H1 (cell line): ENCODE data around the gene RAB3IL1. TPM values are rescaled to one million over a fixed set of nuclear protein-coding genes. Genes with fewer than 3 reads are reported as not detected.

Experiments used
- CTCF ChIA-PET: fragments of 300-600 bp; sonication (Branson Sonifier 250); formaldehyde crosslinking; loops from one replicate; lab custom pipeline; 2021; ENCODE audit not compliant: partially characterized antibody; lab: Charles Lee
- POLR2A ChIA-PET: fragments of 300-600 bp; sonication (Branson Sonifier 250); formaldehyde crosslinking; loops from one replicate; lab custom pipeline; 2021; ENCODE audit warnings: inconsistent platforms; ENCODE audit not compliant: partially characterized antibody; lab: Charles Lee
- DNase-seq, 2 experiments: peaks; one replicate each; pipeline versions ENCODE4 v3.0.0 to v3.0.0-alpha.2; 2010 to 2022; ENCODE audit warnings: low spot score in 2 of 2, low read depth in 1 of 2, mixed read lengths in 1 of 2
- FAIRE-seq: peaks from 2 replicates; lab custom pipeline; 2011; peaks lifted over from hg19 to GRCh38; lab: Jason Lieb, UNC
- H2AFZ ChIP-seq: 2 replicates; pipeline ENCODE4 v1.8.1; 2012; ENCODE audit warnings: low read length, inconsistent platforms
- H2AK5ac ChIP-seq: 2 replicates; pipeline ENCODE4 v1.6.1; 2013; ENCODE audit warnings: low read depth, low read length
- H2BK120ac ChIP-seq: replicated peaks from 2 replicates; pipeline ENCODE3; 2013; ENCODE audit warnings: low read depth, low read length, inconsistent platforms
- H2BK12ac ChIP-seq: 2 replicates; pipeline ENCODE4 v1.6.1; 2013; ENCODE audit warnings: low read depth, low read length
- H2BK15ac ChIP-seq: 2 replicates; pipeline ENCODE4 v1.6.1; 2013; ENCODE audit warnings: low read length
- H2BK20ac ChIP-seq: 2 replicates; pipeline ENCODE4 v1.6.1; 2013; ENCODE audit warnings: low read length
- H2BK5ac ChIP-seq: 2 replicates; pipeline ENCODE4 v1.6.1; 2013; ENCODE audit warnings: low read depth, low read length
- H3K14ac ChIP-seq: 2 replicates; pipeline ENCODE4 v1.6.1; 2013; ENCODE audit warnings: inconsistent platforms; ENCODE audit not compliant: insufficient read length
- H3K18ac ChIP-seq: 2 replicates; pipeline ENCODE4 v1.6.1; 2013; ENCODE audit warnings: low read length; ENCODE audit errors: extremely low read depth
- H3K23ac ChIP-seq: 2 replicates; pipeline ENCODE4 v1.6.1; 2013; ENCODE audit warnings: inconsistent platforms; ENCODE audit not compliant: insufficient read length
- H3K23me2 ChIP-seq: 2 replicates; pipeline ENCODE4 v1.6.1; 2013; ENCODE audit warnings: low read depth, low read length
- H3K27ac ChIP-seq: 2 replicates; pipeline ENCODE4 v1.6.1; 2011; ENCODE audit warnings: low read depth, low read length, inconsistent platforms
- H3K27me3 ChIP-seq, 4 experiments: replicated peaks in 1 of 4; 1 replicate in 1 of 4; 2 replicates in 3 of 4; pipeline versions ENCODE4 v1.6.1 to v1.8.1; 2011 to 2013; ENCODE audit warnings: low read length in 3 of 4, mild to moderate bottlenecking in 3 of 4, inconsistent platforms in 2 of 4, mixed read lengths in 2 of 4, moderate library complexity in 1 of 4; ENCODE audit not compliant: control insufficient read depth in 3 of 4, insufficient read depth in 3 of 4; ENCODE audit errors: extremely low read depth in 1 of 4
- H3K36me3 ChIP-seq, 4 experiments: 2 replicates each; pipeline versions ENCODE4 v1.6.1 to v1.8.1; 2011 to 2013; ENCODE audit warnings: mild to moderate bottlenecking in 4 of 4, low read length in 3 of 4, moderate library complexity in 2 of 4, control low read depth in 1 of 4, inconsistent platforms in 1 of 4; ENCODE audit not compliant: insufficient read depth in 4 of 4, control insufficient read depth in 2 of 4
- H3K4ac ChIP-seq: replicated peaks from 2 replicates; pipeline ENCODE3; 2013; ENCODE audit warnings: low read length, low read depth, mixed read lengths, inconsistent platforms; ENCODE audit not compliant: insufficient read length
- H3K4me1 ChIP-seq, 4 experiments: replicated peaks in 1 of 4; 1 replicate in 1 of 4; 2 replicates in 3 of 4; pipeline versions ENCODE4 v1.6.1 to v1.8.1; 2011 to 2013; ENCODE audit warnings: low read length in 3 of 4, inconsistent platforms in 2 of 4, mixed read lengths in 1 of 4; ENCODE audit not compliant: insufficient read depth in 4 of 4, control insufficient read depth in 3 of 4
- H3K4me2 ChIP-seq, 2 experiments: 2 replicates each; pipeline versions ENCODE4 v1.6.1 to v1.8.1; 2011 to 2013; ENCODE audit warnings: low read depth in 2 of 2, low read length in 2 of 2, control low read depth in 1 of 2, inconsistent platforms in 1 of 2, mild to moderate bottlenecking in 1 of 2; ENCODE audit not compliant: insufficient read depth in 1 of 2
- H3K4me3 ChIP-seq, 4 experiments: fragments of 200-600, 300-600 bp in 1 of 4; sonication (generic), shearing (Covaris generic), sonication (Bioruptor Twin) in 1 of 4; 2 replicates each; pipeline versions ENCODE4 v1.5.1 to v1.8.1; 2011 to 2016; ENCODE audit warnings: low read length in 4 of 4, low read depth in 3 of 4, control low read depth in 2 of 4, inconsistent platforms in 2 of 4, mild to moderate bottlenecking in 2 of 4, mixed read lengths in 1 of 4, moderate library complexity in 1 of 4; ENCODE audit not compliant: insufficient read depth in 2 of 4; ENCODE audit errors: extremely low read depth in 1 of 4
- H3K56ac ChIP-seq: replicated peaks from 2 replicates; pipeline ENCODE3; 2013; ENCODE audit warnings: low read depth, mild to moderate bottlenecking, mixed read lengths, low read length, inconsistent platforms; ENCODE audit not compliant: insufficient read length
- H3K79me1 ChIP-seq: 2 replicates; pipeline ENCODE4 v1.6.1; 2013; ENCODE audit warnings: low read depth, low read length, control low read depth
- H3K79me2 ChIP-seq, 2 experiments: 2 replicates each; pipeline versions ENCODE4 v1.6.1 to v1.8.1; 2012 to 2013; ENCODE audit warnings: low read length in 2 of 2, mild to moderate bottlenecking in 2 of 2, inconsistent platforms in 1 of 2; ENCODE audit not compliant: insufficient read depth in 2 of 2, control insufficient read depth in 1 of 2
- H3K9ac ChIP-seq, 4 experiments: replicated peaks in 1 of 4; 1 replicate in 1 of 4; 2 replicates in 3 of 4; pipeline versions ENCODE4 v1.6.1 to v1.8.1; 2011 to 2013; ENCODE audit warnings: low read depth in 3 of 4, low read length in 3 of 4, control low read depth in 2 of 4, mild to moderate bottlenecking in 2 of 4, moderate library complexity in 2 of 4, inconsistent platforms in 1 of 4; ENCODE audit errors: extremely low read depth in 1 of 4
- H3K9me3 ChIP-seq, 2 experiments: 2 replicates each; pipeline versions ENCODE4 v1.6.1 to v1.8.1; 2012 to 2013; ENCODE audit warnings: mild to moderate bottlenecking in 2 of 2, moderate library complexity in 2 of 2, control low read depth in 1 of 2, inconsistent platforms in 1 of 2, low read depth in 1 of 2, low read length in 1 of 2, mixed read lengths in 1 of 2; ENCODE audit not compliant: insufficient read depth in 2 of 2
- H4K20me1 ChIP-seq, 2 experiments: replicated peaks in 1 of 2; 2 replicates each; pipeline versions ENCODE3 to v1.8.1; 2011 to 2013; ENCODE audit warnings: inconsistent platforms in 2 of 2, low read length in 2 of 2, mild to moderate bottlenecking in 1 of 2; ENCODE audit not compliant: insufficient read depth in 2 of 2, control insufficient read depth in 1 of 2
- H4K5ac ChIP-seq: 2 replicates; pipeline ENCODE4 v1.6.1; 2013; ENCODE audit warnings: low read length, low read depth, mixed read lengths, inconsistent platforms; ENCODE audit not compliant: insufficient read length
- H4K8ac ChIP-seq: 2 replicates; pipeline ENCODE4 v1.8.0; 2013; ENCODE audit warnings: mild to moderate bottlenecking, moderate library complexity, low read length, inconsistent platforms; ENCODE audit not compliant: insufficient read depth; ENCODE audit errors: extremely low read depth
- H4K91ac ChIP-seq: replicated peaks from 2 replicates; pipeline ENCODE3; 2013; ENCODE audit warnings: low read length, mixed read lengths, inconsistent platforms; ENCODE audit not compliant: insufficient read length
- CBX8 ChIP-seq: fragments of 300-800, 300-1000 bp; sonication (generic); IDR thresholded peaks from 2 replicates; pipeline ENCODE4 v1.7.1; 2016; ENCODE audit warnings: low read depth, low read length, borderline replicate concordance
- CTBP2 ChIP-seq: IDR thresholded peaks from 2 replicates; pipeline ENCODE4 v1.7.0; 2011; ENCODE audit warnings: borderline replicate concordance, mild to moderate bottlenecking, moderate library complexity, mixed read lengths, low read length; ENCODE audit not compliant: insufficient read depth, insufficient read length
- EP300 ChIP-seq, 2 experiments: IDR thresholded peaks; 1 replicate in 1 of 2; 2 replicates in 1 of 2; pipeline ENCODE4 v1.6.1; 2011 to 2012; ENCODE audit warnings: low read depth in 2 of 2, low read length in 2 of 2, mild to moderate bottlenecking in 2 of 2, borderline replicate concordance in 1 of 2, inconsistent platforms in 1 of 2, moderate library complexity in 1 of 2
- MAX ChIP-seq: IDR thresholded peaks from 2 replicates; pipeline ENCODE4 v1.6.1; 2012; ENCODE audit warnings: inconsistent platforms
- RNF2 ChIP-seq: fragments of 200-900, 300-1000 bp; sonication (generic); IDR thresholded peaks from 2 replicates; pipeline ENCODE4 v1.7.1; 2016; ENCODE audit warnings: borderline replicate concordance, low read depth, mild to moderate bottlenecking, antibody characterized with exemption, low read length; ENCODE audit not compliant: poor library complexity, severe bottlenecking; ENCODE audit errors: missing control alignments
- RXRA ChIP-seq: IDR thresholded peaks from 2 replicates; pipeline ENCODE4 v1.6.1; 2011; ENCODE audit warnings: low read depth, mild to moderate bottlenecking, low read length, moderate library complexity; ENCODE audit not compliant: insufficient read depth
- SUZ12 ChIP-seq: fragments of 200-600 bp; sonication (generic); IDR thresholded peaks from 2 replicates; pipeline ENCODE4 v1.6.1; 2012; ENCODE audit warnings: mild to moderate bottlenecking, inconsistent platforms, low read length, moderate library complexity, mixed read lengths
- TBP ChIP-seq: IDR thresholded peaks from 2 replicates; pipeline ENCODE4 v1.6.1; 2011; ENCODE audit warnings: low read depth, low read length, improper control_type of control experiment
- TEAD4 ChIP-seq: IDR thresholded peaks from 2 replicates; pipeline ENCODE4 v1.6.1; 2012; ENCODE audit warnings: low read depth, low read length, inconsistent platforms, mixed read lengths
- ZNF274 ChIP-seq: IDR thresholded peaks from 2 replicates; pipeline ENCODE4 v1.7.0; 2012; ENCODE audit warnings: low read length, borderline replicate concordance; ENCODE audit errors: extremely low read depth
- WGBS, 2 experiments: shearing (Covaris generic) in 1 of 2; methylation state at CpG; one replicate each; pipeline versions ENCODE4 v1.1.6 to v1.1.7; 2013 to 2015; ENCODE audit warnings: low lambda C conversion rate in 2 of 2, mixed read lengths in 2 of 2, inconsistent platforms in 1 of 2, low coverage in 1 of 2, missing lambda C conversion rate in 1 of 2; ENCODE audit not compliant: insufficient replicate concordance in 2 of 2, insufficient coverage in 1 of 2, insufficient read length in 1 of 2; ENCODE audit errors: extremely low coverage in 1 of 2, missing lambda C conversion rate in 1 of 2; 5-methylcytosine and 5-hydroxymethylcytosine counted together
- polyA plus RNA-seq, 7 experiments: library from polyadenylated mRNA; depleted of rRNA in 3 of 7; stranded (reverse) in 5 of 7; unstranded in 2 of 7; fragments of >200 nt in 5 of 7; fragments of 200-250 nt in 2 of 7; gene quantifications; 1 replicate in 5 of 7; 2 replicates in 1 of 7; 4 replicates in 1 of 7; pipeline versions ENCODE4 v1.2.1 to v1.2.3, GENCODE V29; 2011 to 2013; ENCODE audit warnings: missing spikeins in 2 of 7, mixed read lengths in 2 of 7
- total RNA-seq: library from RNA; stranded (reverse); fragmentation: NEBNext Ultra II Directional; extraction: Animal tissue kit (Norgen Biotek cat#: 25700); gene quantifications from 2 replicates; pipeline ENCODE4 v1.2.1, GENCODE V29; 2021

RAB3IL1 gene
- total and polyA plus RNA-seq, 2 of the 8 experiments (the other 6 are each of a cell fraction or from before 2014, with no cell fraction given) = 6.8 to 7.9 TPM

- Histone ChIP-seq H2BK120ac (no peak overlapping the region), H3K23ac (no peak overlapping the region), H2AFZ (no peak overlapping the region), H3K14ac (no peak overlapping the region), H3K4ac (no peak overlapping the region), H3K27ac (no peak overlapping the region), H4K5ac (no peak overlapping the region), H3K36me3 (peaks cover 43 to 79% (median 69%) of the 10 kb centered on the region in 4 experiments), H3K79me2 (no peaks in the 10 kb centered on the region), H3K9me3 (no peaks in the 10 kb centered on the region; a peak in 1 of 4 replicates), H2BK12ac (no peak overlapping the region), H3K4me3 (no peak overlapping the region), H3K27me3 (no peaks in the 10 kb centered on the region), H4K8ac (no peak overlapping the region), H3K9ac (no peak overlapping the region), H3K56ac (no peak overlapping the region), H2BK20ac (no peak overlapping the region), H2BK15ac (no peak overlapping the region), H2AK5ac (no peak overlapping the region), H3K23me2 (no peaks in the 10 kb centered on the region), H3K4me1 (no peaks in the 10 kb centered on the region), H4K91ac (no peak overlapping the region), H2BK5ac (no peak overlapping the region; the same call in 1 of the 2 replicates), H3K4me2 (no peak overlapping the region), H3K79me1 (peaks cover 11% of the 10 kb centered on the region), H4K20me1 (peaks cover 13 to 37% of the 10 kb centered on the region in 2 experiments), H3K18ac (no peak overlapping the region)
- 95% methylated on average over 22 of the region's 24 CpGs; no CpG with 5 or more reads in 1 of the 2 experiments for WGBS, 2 experiments
- ChIA-PET POLR2A (interaction anchor here (0.6 to 1.1 kb wide), 2 partner anchors 13 to 21 kb away, joined by 3 to 4 read pairs; no protein-coding TSS in a partner anchor), CTCF (interaction anchor here (0.6 to 2.5 kb wide), 4 partner anchors 10 to 23 kb away, joined by 3 to 5 read pairs (median 4); partner anchors contain the start of gene FADS2)
- FAIRE-seq (no peak), DNase-seq (no peak)
- TF ChIP-seq CBX8 (no peak), TEAD4 (no peak), RNF2 (no peak), SUZ12 (no peak), CTBP2 (no peak), MAX (no peak), ZNF274 (no peak), RXRA (no peak), EP300 (IDR thresholded peaks at IDR 0.05; ENCODE audit: borderline replicate concordance in 1 of 2, low read depth in 2 of 2, low read length in 2 of 2) (no peak), TBP (no peak)
Observed at GRCh38 chr11:61851113-61851899, 66.1 kb downstream of the RAB3IL1 start.
